ENCODE data around the gene ARL14.

ARL14 gene

DNA sequence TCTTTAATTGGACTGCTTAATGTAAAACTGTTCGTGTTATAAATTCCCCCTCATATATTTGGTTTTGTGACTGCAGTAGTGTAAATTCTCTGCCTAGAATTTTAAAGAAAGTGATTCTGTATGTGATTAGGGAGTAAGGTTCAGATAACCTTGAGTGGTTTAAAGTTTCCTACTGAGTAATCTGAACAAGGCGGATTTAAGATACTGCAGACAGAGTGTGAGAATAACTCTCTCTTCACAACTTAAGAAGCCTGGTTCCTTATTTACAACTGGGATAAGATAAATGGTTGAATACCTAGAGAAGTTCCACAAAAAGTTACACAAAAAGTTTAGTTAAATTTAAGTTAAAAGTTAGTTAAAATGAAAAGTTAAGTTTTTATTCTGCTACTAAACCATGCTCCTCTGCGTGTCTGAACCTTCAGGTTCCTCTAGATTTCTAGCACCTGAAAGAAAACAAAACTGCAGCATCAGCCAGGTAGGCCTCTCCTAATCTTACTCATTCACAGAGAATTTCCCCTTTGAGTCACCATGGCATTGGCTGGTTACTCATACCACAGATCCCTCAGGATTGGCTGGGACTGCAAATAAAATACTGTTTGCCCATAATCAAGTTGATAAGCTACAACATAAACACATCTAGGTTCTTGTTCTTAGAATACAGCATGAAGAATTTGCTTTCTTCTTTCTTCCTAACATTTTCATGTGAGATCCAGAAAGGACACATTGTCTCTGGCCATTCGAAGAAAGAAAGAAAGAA is at the start of gene ARL14:
TSS of gene ARL14 (plus strand) at position 614 of the 757 bp plus-strand sequence. CDS start 187 bp downstream, outside the sequence.
- no peak for DNase-seq (ENCODE audit: low read depth)

DNA sequence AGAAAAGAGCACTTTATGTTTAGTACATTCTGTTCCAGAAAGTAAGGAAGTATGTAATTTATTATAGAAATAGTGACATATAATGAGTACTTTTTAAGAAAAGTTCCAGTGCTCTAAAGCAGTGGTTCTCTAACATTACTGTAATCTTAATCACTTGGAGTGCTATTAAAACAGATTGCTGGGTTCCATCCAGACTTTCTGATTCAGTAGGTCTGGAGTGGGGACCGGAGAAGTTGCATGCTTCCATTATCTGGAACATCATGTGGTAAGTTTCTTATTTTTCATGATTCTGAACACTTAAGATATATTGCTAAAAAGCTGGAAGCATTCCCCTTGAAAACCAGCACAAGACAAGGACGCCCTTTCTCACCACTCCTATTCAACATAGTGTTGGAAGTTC is 47.5 kb upstream of the ARL14 start:
- DNase-seq (ENCODE audit: low read depth) = no peak

DNA sequence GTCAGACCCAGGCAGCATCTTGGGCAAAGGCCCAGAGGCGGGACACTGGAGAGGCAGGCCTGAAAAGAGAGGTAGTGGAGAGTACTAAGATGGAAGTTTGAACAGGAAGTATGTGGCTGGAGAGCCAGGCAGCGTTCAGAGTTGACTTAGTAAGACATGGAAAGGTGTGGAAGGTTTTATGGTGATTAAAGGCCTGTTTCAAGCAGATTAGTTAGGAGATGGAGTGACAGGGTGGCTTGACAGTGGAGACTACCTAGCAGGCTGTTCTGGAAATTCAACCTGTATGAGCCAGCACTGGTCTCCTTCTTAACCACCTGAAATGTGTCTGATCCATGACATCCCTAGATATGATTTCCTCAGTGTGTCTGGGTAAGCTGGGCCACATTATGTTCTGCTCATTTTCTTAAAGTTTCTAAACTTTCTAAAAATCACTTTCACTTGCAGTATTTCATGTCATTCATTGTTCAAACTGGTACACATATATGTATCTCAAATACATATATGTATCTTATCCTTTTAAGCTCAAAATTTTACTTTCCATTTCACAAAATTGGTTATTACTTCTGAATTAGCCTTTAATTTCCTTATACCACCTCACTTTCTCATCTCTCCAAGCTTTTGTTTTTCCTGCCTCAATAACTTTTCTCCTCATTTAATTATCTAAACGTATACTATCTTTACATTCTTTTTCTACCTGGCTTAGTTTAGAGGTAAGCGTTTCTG is 43.4 kb upstream of the ARL14 start:
- DNase-seq (ENCODE audit: low read depth) = no peak

DNA sequence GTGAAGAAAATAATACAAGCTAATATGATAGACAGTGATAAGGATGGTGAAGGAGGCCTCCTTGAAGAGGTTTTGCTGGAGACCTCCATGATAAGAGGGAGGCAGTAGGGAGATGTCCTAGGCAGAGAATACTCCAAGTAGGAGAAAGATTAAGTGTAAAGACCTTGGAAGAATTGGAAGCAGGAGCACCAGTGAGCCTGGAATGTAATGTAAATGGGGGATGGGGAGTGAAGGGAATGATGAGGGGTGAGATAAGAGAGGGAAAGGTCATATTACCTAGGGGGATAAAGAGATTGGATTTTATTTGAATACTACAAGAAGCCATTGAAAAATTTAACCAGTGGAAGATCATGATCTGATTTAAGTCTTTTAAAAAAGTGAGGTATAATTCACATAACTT is 41.7 kb upstream of the ARL14 start:
- DNase-seq (ENCODE audit: low read depth) = no peak

DNA sequence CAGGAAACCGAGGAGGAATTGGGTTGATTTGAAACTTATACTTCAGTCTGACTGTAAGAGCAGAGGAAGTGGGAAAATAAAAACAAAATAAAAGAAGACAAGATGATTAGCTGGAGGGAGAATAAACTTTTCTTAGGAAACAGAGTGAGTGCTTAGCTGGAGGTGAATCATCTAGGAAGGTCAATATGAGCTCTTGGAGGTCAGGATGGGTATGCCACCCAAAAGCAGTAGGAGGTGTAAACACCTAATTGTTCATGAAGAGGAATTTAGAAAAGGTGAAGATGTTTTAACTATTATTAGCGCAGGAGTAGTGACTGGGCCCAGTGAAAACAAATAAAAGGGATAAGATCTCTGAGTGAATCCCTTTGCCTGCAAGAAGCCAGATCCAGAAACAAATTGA is 39.9 kb upstream of the ARL14 start:
- no peak for DNase-seq (ENCODE audit: low read depth)

DNA sequence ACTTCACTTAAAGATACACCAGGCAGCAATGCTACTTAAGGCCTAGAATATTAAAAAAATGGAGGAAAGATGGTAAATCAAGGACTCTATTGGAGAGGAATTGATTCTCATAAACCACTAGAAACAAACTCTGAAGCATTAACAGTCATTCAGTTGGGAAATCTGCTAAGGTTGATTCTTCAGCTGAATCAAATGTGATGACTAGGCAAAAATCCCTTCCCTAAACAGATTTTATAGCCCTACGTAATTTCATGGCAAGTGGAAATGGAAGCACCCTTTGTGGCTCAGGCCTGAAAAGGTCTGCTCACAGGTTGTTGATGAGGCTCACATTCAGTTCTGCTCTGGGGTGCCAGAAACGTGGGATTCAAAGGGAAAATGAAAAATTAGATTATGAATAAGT is 38.8 kb upstream of the ARL14 start:
- DNase-seq (ENCODE audit: low read depth) = no peak

DNA sequence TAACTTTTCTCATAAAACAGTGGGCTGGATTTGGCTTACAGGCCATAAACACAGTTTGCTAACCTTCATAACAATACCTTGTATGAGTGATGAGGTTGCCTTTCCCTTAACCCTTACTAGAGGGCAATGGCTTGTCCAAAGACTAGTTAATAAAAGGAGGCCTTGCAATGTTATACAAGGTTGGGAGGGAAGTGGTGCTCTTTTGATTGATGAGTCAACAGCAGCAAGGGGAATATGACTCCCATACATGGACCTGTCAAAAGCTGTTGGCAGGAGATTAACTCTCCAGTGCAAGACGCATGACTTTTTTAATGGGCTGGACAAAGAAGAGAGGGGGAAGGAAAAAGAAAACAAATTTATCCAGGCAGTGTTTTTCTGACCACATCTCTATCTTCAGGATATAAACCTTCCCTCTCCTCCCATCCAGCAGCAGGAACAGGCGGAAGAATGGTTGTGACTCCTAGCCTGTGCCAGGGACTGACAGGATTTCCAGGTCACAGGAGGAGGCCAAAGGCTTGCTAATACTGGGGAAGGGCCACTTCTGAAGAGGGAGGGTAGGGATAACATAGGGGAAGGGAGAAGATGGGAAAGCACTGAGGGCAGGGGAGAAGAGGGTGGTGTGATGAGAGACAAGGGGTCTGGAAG is 35.2 kb upstream of the ARL14 start:
- DNase-seq (ENCODE audit: low read depth) = no peak

DNA sequence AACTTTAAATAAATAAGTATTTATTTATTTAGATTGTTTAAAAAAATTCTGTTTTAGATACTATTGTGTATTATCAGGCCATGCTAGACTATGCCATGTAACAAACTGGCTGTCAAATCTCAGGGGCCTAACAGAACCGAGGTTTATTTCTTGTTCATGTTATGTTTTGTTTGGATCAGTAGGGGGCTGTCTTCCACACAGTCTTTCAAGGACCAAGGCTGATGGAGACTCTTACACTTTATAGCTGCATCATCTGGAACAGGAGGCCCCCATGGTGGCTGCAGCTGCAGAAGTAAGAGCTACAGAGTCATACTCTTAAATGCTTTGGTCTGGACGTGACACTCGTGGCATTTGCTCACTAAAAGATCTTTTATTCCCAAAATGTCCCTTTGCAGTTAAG is 33.0 kb upstream of the ARL14 start:
- no peak for DNase-seq (ENCODE audit: low read depth)

DNA sequence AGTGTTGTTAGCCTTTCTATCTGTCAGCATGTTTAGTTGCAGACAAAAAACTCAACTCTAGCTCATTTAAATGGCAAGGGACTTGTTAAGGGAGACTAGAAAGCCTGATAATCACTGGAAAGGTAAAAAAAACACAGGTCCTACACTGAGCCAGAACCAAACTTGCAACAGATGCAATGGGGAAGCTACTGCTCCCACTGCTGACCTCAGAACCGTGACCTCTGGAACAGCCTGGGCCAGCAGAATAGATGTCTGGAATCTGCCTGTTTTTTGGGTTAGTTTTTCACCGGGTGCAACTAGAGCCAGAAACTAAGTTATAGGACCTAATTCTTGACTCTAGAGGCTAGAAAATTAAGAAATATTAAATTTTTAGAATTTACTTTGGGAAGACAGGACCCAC is 32.5 kb upstream of the ARL14 start:
- DNase-seq (ENCODE audit: low read depth) = no peak

DNA sequence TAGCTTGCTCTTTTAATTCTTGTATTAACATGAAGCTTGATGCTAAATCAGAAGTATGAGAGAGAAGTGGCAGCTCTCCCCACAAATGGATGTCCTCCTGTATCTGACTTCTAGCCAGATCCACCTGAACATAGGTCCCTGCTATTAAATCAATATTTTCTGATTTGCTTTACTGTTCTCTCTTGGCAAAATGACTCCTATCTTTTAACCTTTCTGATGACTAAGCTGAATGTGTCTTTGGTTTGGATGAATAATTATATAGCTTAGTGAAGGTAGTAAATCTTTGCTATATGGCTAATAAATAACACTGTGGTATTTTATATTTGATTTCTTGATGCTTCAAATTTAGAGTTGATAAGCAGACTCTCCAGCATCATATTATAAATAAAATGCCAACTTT is 28.3 kb upstream of the ARL14 start:
- DNase-seq (ENCODE audit: low read depth) = no peak

DNA sequence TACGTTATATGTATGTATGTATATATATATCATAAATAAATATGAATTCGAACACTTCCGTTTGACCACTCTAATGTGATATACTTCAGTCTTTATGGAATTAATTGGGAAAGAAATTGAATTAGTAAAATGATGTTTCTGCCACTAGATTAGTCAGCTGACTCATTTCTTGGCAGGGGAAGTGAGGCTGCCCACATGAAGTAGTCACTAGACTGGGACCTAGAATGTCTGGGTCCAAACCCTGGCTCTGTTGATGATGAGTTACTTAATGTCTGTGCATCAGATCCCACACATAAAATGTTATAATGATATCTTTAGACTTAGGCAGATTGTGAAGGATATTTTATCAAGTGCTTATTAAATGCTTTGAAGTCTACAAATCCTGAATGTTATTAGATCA is 27.4 kb upstream of the ARL14 start:
- no peak for DNase-seq (ENCODE audit: low read depth)

DNA sequence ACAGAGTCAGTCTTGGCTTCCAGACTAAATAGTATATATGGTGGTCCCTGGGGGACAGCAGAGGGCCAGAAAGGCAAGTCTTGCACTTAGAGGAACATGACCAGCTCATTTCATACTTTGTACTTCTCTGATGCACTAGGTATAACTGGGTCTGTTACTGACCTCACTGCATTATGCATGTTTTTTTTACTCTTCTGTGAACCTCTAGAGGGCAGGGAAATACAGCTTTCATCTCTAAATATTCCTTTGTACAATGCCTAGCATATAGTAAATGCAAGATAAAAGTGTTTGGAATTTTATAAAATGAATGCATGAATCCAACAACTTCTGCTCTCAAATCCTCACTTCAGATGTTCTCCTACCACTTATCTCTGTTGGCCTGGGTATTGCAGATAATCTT is 23.4 kb upstream of the ARL14 start:
- no peak for DNase-seq (ENCODE audit: low read depth)

DNA sequence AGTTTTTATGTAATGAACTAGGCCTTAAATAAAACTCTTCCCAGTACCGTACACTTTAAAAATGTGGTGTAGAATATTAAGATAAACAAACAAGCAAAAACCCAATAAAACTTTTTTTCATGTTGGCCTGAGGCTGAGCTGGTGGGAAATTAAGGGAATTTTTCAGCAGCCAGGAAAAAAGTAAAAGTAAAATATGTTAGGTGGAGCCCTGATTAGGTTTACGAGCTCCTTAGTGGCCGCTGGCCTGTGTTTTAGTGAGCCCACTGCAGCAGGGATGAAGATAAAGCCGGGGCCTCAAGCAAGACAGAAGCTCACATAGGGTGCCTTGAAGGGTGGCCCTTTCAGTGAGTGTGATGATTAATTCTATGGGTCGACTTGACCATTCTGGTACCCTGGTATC is 16.1 kb upstream of the ARL14 start:
- no peak for DNase-seq (ENCODE audit: low read depth)

DNA sequence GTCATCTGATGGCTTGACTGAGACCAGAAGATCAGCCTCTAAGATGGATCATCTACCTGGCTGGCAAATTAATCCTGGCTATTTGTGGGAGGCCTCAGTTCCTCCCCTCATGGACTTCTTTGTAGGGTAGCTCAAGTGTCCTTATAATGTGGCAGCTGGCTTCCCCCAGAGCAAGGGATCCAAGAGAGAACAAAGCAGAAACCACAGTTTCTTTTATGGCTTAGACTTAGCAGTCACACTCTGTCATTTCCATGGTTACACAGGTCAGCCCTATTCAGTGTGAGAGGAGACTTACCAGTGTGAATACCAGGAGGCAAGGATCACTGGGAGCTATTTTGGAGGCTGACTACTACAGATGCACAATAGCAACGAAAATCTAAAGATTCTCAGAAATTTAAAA is 15.3 kb upstream of the ARL14 start:
- no peak for DNase-seq (ENCODE audit: low read depth)

DNA sequence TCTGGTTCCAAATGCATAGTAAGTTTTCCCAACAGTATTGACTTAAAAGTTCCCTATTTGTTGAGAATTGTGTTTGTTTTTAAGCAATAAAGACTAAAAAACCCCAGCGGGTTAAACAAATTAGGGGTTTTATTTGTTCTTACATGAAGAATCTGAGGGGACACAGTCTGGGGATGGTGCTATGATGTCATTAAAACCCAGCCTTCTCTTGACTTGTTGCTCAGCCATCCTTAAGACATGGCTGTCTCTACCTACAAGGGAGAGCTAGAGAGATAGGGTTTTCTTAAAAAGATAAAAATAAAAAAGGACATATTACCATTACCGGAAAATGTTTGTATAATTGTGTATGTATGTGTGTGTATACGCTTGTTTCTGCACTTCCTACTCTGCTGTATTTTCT is 11.7 kb upstream of the ARL14 start:
- no peak for DNase-seq (ENCODE audit: low read depth)

DNA sequence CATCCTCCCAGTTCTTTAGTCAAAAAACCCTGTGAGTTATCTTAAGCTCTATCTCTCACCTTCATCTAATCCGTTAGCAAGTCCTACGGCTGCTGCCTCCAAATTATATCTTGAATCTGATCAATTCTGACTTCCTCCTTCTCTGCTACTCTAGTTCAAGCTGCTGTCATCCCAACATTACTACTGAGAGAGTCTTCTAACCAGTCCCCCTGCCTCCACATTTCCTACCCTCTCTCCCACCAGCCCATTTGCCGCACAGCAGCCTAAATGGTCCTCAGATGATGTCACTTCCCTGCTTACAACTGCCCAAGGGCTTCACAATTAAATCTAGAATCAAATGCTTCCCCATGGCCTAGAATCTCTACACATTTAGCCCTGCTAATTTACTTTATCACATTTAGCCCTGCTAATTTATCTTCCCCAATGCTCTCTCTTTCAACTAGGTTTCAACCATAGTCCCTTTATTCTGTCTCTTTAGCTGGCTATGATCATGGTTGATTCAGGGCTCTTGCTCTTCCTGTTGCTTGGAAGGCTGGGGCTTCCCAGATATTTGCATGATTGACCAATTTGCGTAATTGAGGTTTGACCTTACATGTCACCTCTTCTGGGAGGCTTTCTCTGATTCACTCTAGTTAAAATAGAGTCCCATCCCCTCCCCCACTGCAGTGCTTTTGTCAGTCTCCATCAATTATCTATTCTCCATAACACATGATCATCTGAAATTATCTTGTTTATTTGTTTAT is 11.0 kb upstream of the ARL14 start:
- DNase-seq (ENCODE audit: low read depth) = no peak

DNA sequence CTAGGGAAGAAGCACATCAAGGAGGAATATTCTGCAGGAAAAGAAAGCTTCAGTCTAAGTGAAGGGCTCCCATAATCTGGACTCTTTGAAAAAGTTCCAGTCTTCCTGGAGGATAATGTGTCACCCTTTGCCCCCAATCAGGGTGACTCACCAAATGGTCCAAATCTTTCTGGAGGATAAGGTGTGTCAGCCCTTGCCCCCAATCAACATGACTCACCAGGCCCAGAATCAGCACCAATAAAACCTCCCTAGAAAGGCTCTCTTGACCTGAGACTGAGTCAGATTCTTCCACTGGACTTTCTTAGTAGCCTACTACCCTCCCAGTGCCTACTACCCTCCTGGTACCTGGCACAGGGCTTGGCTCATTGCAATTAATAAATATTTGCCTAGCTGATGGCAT is 9.5 kb upstream of the ARL14 start:
- DNase-seq (ENCODE audit: low read depth) = no peak

DNA sequence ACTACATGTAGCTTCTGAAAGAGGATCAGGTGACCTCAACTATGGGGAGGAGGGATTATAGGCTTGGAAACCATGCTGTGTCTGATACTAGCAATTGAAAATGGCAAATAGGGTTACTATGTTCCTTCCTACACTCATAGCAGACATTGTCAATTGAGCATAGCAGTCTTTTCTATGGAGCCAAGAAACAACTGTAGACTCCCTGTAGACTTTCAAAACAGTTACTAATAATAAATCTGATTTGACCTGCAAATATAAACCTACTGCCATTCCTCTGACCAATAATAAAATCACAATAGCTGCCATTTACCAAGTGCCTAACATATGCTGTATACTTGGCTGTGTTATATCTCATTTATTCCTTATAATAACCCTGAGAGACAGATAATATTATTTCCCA is 8.5 kb upstream of the ARL14 start:
- DNase-seq (ENCODE audit: low read depth) = no peak

DNA sequence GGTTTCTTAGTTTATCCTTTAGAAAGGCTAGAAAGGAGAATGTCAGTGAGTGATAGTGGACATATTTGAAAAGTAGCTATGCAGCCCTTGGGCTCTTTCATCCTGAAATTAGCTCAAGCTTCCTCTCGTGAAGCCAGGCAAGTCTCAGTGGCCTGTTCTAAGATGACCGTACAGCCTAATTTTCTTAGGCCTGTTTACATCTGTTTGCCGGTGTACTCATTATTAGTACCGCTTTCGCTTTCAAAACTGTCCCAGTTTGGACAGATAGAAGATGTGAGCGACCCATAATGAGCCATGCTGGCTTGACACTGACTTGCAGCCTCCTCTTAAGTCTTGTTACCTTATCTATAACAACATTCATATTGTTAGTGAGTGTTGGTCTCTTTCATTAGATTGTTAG is 5.7 kb upstream of the ARL14 start:
- no peak for DNase-seq (ENCODE audit: low read depth)

DNA sequence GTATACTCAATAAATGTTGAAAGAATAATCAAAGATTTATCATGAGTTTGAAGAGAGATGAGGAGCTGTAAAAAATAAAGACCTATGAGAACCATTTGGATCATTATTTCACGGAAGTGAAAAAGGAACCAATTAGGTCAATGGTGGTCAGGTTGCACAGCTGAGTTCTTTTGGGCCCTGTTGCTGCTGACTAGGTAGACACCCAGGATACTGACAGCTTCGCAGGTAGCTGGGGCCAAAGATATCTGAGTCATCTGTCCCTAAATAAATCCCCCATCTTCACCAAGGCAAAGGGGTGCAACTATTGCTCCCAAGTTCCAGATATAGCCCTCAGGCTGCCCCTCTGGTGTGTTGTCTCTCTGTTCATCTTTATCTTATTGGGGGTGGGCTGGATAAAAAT is 5.0 kb upstream of the ARL14 start:
- DNase-seq (ENCODE audit: low read depth) = no peak

DNA sequence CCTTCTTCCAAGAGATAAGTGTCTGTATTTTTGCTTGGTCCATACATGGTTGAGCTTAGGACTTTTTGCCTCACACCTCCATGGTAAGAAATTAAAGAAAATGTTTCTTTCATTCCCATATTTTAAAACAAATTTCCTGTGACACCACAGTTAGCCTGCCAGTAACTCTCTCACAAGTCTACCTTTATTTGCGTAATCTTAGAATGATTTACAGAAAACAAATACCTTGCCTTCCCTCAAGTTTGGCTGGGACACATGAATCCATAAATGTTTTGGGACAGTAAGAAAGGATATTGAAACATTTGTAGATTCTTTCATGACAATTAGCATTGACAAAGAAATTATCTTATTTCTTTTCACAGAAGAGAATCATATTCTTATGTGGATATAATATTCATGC is 3.8 kb upstream of the ARL14 start:
- no peak for DNase-seq (ENCODE audit: low read depth)

DNA sequence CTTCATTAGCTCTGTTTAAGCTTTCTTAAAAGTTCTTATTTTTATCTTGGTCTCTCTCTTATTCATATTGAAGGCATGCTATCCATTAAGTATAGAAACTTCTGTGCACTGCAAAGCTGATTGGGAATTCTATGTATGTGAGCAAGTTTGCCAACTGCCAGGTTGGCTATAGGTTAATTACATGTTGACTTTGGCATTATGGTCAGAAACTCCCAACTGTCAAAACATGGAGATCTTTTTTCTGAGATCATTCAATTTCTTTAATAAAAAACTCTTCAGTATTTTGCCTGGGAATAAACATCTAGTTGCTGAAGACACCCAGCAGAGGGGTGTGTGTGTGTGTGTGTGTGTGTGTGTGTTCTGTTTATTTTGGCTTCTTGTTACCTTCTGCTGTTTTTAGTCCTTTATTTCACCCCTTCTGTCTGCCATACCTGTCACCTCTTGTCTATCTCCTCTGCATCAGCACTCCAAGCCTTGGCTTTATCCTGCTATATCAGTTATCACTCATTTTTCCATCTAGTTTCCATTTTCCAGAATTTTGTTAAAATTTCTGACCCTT is 1.3 kb upstream of the ARL14 start:
- no peak for DNase-seq (ENCODE audit: low read depth)
